ENCODE measurements around the gene ZNF276. TPM values are rescaled to one million over a fixed set of nuclear protein-coding genes. Genes with fewer than 3 reads are reported as not detected.
"Not testable (repeated sequence)": the region's sequence is repeated elsewhere in the genome, so short reads cannot be mapped to it uniquely, and the experiment has no call there.

ZNF276 gene
- total RNA-seq, 1 donor from 2014 or later, result 12.9 TPM

DNA sequence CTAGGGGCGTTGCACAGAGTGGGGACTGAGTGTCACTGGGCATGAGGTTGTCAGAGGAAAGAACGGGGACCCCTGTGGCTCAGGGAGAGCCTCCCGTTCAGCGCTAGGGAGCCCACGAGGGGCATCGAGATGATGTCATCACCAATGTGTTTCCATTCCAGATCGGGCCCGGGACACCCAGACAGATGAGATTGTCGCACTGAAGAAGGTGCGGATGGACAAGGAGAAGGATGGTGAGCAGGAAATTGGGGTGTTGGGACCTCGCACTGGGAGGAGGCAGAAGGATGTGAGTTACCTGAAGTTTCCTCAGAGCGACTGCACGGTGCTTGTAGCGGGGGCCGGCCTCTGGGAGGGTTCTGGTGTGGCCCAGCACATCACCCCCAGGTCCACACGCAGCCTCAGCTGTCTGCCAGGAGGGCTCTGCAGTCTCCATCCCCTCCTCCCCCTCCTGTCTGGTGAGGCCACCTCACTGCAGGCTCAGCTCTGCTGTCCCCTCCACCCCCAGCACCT, 30.9 kb upstream of the ZNF276 start:
- H3K4me3 ChIP-seq, result no peak overlapping the region
- no peak overlapping the region for H3K27ac ChIP-seq (replicated peaks)
- intact Hi-C loops (cut with micrococcal nuclease), result no loop called here
- TF ChIP-seq, protein P1, sequence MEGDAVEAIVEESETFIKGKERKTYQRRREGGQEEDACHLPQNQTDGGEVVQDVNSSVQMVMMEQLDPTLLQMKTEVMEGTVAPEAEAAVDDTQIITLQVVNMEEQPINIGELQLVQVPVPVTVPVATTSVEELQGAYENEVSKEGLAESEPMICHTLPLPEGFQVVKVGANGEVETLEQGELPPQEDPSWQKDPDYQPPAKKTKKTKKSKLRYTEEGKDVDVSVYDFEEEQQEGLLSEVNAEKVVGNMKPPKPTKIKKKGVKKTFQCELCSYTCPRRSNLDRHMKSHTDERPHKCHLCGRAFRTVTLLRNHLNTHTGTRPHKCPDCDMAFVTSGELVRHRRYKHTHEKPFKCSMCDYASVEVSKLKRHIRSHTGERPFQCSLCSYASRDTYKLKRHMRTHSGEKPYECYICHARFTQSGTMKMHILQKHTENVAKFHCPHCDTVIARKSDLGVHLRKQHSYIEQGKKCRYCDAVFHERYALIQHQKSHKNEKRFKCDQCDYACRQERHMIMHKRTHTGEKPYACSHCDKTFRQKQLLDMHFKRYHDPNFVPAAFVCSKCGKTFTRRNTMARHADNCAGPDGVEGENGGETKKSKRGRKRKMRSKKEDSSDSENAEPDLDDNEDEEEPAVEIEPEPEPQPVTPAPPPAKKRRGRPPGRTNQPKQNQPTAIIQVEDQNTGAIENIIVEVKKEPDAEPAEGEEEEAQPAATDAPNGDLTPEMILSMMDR (IDR thresholded peaks at IDR 0.05; ENCODE audit: borderline replicate concordance), result no peak
- no peaks in the 10 kb centered on the region for H3K27me3 ChIP-seq (ENCODE audit: low read depth)
- DNase-seq, result no peak
- H3K36me3 ChIP-seq, result peaks cover 37% of the 10 kb centered on the region
- no peaks in the 10 kb centered on the region for H3K9me3 ChIP-seq (replicated peaks)
- H3K4me1 ChIP-seq, result peaks cover 21% of the 10 kb centered on the region

DNA sequence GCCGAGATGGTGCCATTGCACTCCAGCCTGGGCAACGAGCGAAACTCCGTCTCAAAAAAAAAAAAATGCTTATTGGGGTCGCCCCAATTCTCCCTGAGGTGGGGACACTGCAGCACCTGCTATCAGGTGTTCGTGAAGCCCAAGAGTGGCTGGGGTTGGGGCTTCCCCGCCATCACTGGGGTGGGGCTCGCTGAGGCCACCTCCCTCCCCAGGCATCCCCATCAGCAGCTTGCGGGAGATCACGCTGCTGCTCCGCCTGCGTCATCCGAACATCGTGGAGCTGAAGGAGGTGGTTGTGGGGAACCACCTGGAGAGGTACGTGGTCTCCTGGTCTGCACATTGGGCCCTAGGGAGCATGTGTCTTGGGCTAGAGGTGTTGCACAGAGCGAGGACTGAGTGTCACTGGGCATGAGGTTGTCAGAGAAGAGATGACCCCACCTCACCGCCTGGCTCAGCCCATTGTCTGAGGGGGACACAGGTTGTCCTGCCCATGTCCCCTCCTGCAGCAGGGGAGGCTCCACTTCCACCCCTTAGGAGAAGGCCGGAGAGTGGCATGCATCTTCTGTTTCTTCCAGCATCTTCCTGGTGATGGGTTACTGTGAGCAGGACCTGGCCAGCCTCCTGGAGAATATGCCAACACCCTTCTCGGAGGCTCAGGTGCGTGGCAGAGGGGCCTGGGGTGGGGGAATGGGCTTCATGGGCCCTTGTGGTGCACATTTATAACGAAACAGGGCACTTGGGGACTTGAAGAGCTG, 29.9 kb upstream of the ZNF276 start:
- H3K27me3 ChIP-seq (ENCODE audit: low read depth), result no peaks in the 10 kb centered on the region
- H3K36me3 ChIP-seq, result peaks cover 37% of the 10 kb centered on the region
- intact Hi-C loops (cut with micrococcal nuclease), result no loop called here
- no peak overlapping the region for H3K27ac ChIP-seq (replicated peaks)
- no peak for DNase-seq
- H3K4me1 ChIP-seq, result peaks cover 17% of the 10 kb centered on the region
- H3K4me3 ChIP-seq, result no peak overlapping the region
- H3K9me3 ChIP-seq (replicated peaks), result no peaks in the 10 kb centered on the region
- TF ChIP-seq, protein P1 (IDR thresholded peaks at IDR 0.05; ENCODE audit: borderline replicate concordance), result no peak

DNA sequence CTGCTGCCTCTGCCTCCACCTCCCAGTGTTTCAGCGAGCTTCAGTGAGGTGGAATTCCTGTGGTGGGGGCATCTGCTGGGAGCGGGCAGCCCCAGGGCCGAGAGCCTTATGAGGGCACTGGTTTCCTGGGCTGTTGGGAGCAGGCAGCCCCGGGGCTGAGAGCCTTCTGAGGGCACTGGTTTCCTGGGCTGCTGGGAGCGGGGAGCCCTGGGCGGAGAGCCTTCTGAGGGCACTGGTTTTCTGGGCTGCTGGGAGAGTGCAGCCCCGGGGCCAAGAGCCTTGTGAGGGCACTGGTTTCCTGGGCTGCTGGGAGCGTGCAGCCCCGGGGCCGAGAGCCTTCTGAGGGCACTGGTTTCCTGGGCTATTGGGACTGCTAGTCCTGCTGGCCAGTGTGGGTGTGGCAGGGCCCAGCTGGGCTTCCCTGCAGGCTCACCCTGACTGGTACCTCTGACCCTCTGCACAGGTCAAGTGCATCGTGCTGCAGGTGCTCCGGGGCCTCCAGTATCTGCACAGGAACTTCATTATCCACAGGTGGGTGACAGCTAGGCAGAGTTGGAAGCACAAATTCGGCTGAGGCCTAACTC, 29.3 kb upstream of the ZNF276 start:
- H3K36me3 ChIP-seq, result peaks cover 37% of the 10 kb centered on the region
- H3K4me1 ChIP-seq, result peaks cover 10% of the 10 kb centered on the region
- H3K9me3 ChIP-seq (replicated peaks), result no peaks in the 10 kb centered on the region
- no peak for DNase-seq
- TF ChIP-seq, protein P1 (IDR thresholded peaks at IDR 0.05; ENCODE audit: borderline replicate concordance), result no peak
- no peak overlapping the region for H3K27ac ChIP-seq (replicated peaks)
- no peak overlapping the region for H3K4me3 ChIP-seq
- no peaks in the 10 kb centered on the region for H3K27me3 ChIP-seq (ENCODE audit: low read depth)
- intact Hi-C loops (cut with micrococcal nuclease), result no loop called here

DNA sequence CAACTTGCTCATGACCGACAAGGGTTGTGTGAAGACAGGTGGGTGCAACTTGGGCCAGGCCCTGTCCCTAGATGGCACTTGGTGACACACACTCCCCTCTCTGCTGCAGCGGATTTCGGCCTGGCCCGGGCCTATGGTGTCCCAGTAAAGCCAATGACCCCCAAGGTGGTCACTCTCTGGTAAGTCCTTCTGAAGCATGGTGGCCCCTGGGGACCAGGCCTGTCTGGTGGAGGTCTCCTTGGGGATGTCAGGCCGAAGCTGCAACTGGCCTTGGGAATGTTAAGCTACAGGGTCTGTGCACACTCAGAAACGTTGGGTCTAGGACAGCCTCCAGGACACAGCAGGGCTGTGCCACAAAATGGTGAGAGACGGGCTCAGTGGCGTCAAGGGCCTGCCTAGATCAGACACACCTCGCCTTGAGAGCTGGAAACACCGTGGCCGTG, 28.0 kb upstream of the ZNF276 start:
- intact Hi-C loops (cut with micrococcal nuclease), result no loop called here
- Histone ChIP-seq H3K4me1 (no peaks in the 10 kb centered on the region), H3K27me3 (ENCODE audit: low read depth) (no peaks in the 10 kb centered on the region), H3K4me3 (no peak overlapping the region), H3K36me3 (peaks cover 37% of the 10 kb centered on the region), H3K27ac (replicated peaks) (no peak overlapping the region), H3K9me3 (replicated peaks) (no peaks in the 10 kb centered on the region)
- TF ChIP-seq, protein P1 (IDR thresholded peaks at IDR 0.05; ENCODE audit: borderline replicate concordance), result no peak
- DNase-seq, result no peak

DNA sequence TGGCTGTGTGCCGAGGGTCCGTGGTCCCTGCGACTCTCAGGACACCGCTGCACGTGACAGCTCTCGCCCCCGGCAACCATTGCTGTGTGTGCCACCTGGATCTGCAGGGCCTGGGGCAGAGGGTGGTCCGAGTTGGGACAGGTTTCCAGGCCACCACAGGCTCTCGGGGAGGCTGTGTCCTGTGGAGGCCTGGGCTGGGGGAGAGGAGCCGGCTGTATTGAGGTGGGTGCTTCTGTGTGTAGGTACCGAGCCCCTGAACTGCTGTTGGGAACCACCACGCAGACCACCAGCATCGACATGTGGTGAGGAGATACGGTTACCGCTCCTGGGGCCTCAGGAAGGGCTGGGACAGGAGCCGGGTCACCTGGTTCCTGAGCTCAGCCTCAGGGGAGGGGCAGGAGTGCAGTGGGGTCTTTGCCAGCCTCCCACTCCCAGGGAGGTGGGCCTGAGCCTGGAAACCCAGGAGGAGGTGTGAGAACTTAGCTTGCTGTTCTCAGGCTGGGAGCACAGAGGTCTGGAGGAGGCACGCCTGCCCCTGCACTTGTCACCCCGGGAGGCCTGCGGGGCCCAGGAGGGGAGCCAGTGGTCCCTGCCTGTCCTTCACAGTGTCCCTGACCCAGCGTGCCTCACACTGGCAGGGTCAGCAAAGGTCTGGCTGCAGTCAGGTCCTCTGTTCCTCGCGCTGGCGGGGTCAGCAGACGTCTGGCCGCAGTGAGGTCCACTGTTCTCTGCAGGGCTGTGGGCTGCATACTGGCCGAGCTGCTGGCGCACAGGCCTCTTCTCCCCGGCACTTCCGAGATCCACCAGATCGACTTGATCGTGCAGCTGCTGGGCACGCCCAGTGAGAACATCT, 27.2 kb upstream of the ZNF276 start:
- no peaks in the 10 kb centered on the region for H3K27me3 ChIP-seq (ENCODE audit: low read depth)
- peaks cover 36% of the 10 kb centered on the region for H3K36me3 ChIP-seq
- no peaks in the 10 kb centered on the region for H3K4me1 ChIP-seq
- no peak overlapping the region for H3K4me3 ChIP-seq
- no peak for DNase-seq
- intact Hi-C loops (cut with micrococcal nuclease), result no loop called here
- TF ChIP-seq, protein P1 (IDR thresholded peaks at IDR 0.05; ENCODE audit: borderline replicate concordance), result no peak
- H3K27ac ChIP-seq (replicated peaks), result no peak overlapping the region
- H3K9me3 ChIP-seq (replicated peaks), result no peaks in the 10 kb centered on the region

DNA sequence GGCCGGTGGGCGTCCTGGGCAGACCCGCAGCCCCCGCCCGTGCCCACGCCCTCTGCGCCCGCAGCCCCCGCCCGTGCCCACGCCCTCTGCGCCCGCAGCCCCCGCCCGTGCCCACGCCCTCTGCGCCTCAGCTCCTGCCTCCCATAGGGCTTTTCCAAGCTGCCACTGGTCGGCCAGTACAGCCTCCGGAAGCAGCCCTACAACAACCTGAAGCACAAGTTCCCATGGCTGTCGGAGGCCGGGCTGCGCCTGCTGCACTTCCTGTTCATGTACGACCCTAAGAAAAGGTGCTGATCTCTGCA, 26.6 kb upstream of the ZNF276 start:
- H3K27me3 ChIP-seq (ENCODE audit: low read depth); H3K4me3 ChIP-seq; H3K9me3 ChIP-seq (replicated peaks); H3K4me1 ChIP-seq; H3K27ac ChIP-seq (replicated peaks); DNase-seq; intact Hi-C loops (cut with micrococcal nuclease): not testable (repeated sequence)
- H3K36me3 ChIP-seq, result peaks cover 34% of the 10 kb centered on the region
